OCI-LY1 (cell line): ENCODE results near the gene MYD88.

Experiments used
- EZH2 ChIP-seq: fragments of 200-600 bp; sonication (generic), shearing (Covaris generic); IDR thresholded peaks from 2 replicates; pipeline ENCODE4 v1.8.0; 2017; ENCODE audit warnings: borderline replicate concordance, mixed run types, mild to moderate bottlenecking, antibody characterized with exemption, low read length, moderate library complexity, mixed read lengths
- TF ChIP-seq, protein P1 (sequence below): fragments of 200-600 bp; sonication (generic), shearing (Covaris generic); IDR thresholded peaks from 2 replicates; pipeline ENCODE4 v1.5.1; 2017; ENCODE audit warnings: mild to moderate bottlenecking, antibody characterized with exemption, low read length, moderate library complexity, mixed read lengths

DNA sequence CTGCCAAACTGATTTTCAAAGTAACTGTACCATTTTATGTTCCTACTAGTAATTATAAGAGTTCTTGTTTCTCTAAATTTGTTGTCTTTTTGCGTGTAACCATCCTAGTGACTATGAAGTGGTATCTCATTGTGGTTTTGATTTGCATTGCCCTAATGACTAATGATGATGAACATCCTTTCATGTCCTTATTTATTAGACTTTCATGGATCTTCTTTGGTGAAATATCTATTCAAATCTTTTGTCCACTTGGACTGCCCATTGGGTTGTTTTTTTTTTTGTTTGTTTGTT lies 30.5 kb downstream of the MYD88 start:
- no peak for TF ChIP-seq EZH2
- TF ChIP-seq, protein P1, sequence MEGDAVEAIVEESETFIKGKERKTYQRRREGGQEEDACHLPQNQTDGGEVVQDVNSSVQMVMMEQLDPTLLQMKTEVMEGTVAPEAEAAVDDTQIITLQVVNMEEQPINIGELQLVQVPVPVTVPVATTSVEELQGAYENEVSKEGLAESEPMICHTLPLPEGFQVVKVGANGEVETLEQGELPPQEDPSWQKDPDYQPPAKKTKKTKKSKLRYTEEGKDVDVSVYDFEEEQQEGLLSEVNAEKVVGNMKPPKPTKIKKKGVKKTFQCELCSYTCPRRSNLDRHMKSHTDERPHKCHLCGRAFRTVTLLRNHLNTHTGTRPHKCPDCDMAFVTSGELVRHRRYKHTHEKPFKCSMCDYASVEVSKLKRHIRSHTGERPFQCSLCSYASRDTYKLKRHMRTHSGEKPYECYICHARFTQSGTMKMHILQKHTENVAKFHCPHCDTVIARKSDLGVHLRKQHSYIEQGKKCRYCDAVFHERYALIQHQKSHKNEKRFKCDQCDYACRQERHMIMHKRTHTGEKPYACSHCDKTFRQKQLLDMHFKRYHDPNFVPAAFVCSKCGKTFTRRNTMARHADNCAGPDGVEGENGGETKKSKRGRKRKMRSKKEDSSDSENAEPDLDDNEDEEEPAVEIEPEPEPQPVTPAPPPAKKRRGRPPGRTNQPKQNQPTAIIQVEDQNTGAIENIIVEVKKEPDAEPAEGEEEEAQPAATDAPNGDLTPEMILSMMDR = no peak
